Skeletal muscle tissue (tissue), 4 donors: ENCODE data around the gene PLXNA1. TPM values are rescaled to one million over a fixed set of nuclear protein-coding genes. Genes with fewer than 3 reads are reported as not detected.

Source experiments
- H3K27ac ChIP-seq: one replicate; pipeline ENCODE4 v1.7.0; 2013; ENCODE audit warnings: mild to moderate bottlenecking, low read depth, low read length, inconsistent platforms
- H3K27me3 ChIP-seq, 3 donors: one replicate each; pipeline ENCODE4 v1.7.0; 2013; ENCODE audit warnings: low read length in 3 of 3; ENCODE audit not compliant: control insufficient read depth in 3 of 3, insufficient read depth in 3 of 3
- H3K36me3 ChIP-seq, 3 donors: one replicate each; pipeline ENCODE4 v1.7.0; 2013; ENCODE audit warnings: low read length in 3 of 3; ENCODE audit not compliant: control insufficient read depth in 3 of 3, insufficient read depth in 3 of 3
- H3K4me1 ChIP-seq, 3 donors: one replicate each; pipeline ENCODE4 v1.7.0; 2013; ENCODE audit warnings: low read length in 3 of 3, mild to moderate bottlenecking in 3 of 3; ENCODE audit not compliant: control insufficient read depth in 3 of 3, insufficient read depth in 3 of 3
- H3K4me3 ChIP-seq, 3 donors: one replicate each; pipeline ENCODE4 v1.7.0; 2013; ENCODE audit warnings: low read length in 3 of 3
- H3K9ac ChIP-seq, 3 donors: one replicate each; pipeline ENCODE4 v1.7.0; 2013; ENCODE audit warnings: low read length in 3 of 3, mild to moderate bottlenecking in 3 of 3, moderate library complexity in 2 of 3, low read depth in 1 of 3
- H3K9me3 ChIP-seq, 3 donors: one replicate each; pipeline ENCODE4 v1.7.0; 2013; ENCODE audit warnings: low read length in 3 of 3; ENCODE audit not compliant: control insufficient read depth in 3 of 3
- total RNA-seq: library from RNA; depleted of rRNA; stranded (reverse); fragments of >200 nt; gene quantifications from one replicate; pipeline ENCODE4 v1.2.3, GENCODE V29; 2014
- donor health status: Osteomylitis.

The PLXNA1 gene
- total RNA-seq, 1 donor from 2014 or later = 17.7 TPM

- H3K4me3 ChIP-seq = no peak overlapping the region
- H3K36me3 ChIP-seq = no peaks in the 10 kb centered on the region
- no peaks in the 10 kb centered on the region for H3K9me3 ChIP-seq
- H3K27me3 ChIP-seq = no peaks in the 10 kb centered on the region
- peak overlapping the region in 1 of 3 donors; percentile 50 for H3K9ac ChIP-seq
- H3K4me1 ChIP-seq = peaks cover 39 to 53% (median 53%) of the 10 kb centered on the region in 3 donors
- no peak overlapping the region for H3K27ac ChIP-seq
Measured at GRCh38 chr3:126965526-126966080, 17.3 kb upstream of the PLXNA1 start.

GRCh38 chr3:126967386-126967785 is 15.5 kb upstream of the PLXNA1 start:
- Histone ChIP-seq H3K27ac (no peak overlapping the region), H3K9me3 (no peaks in the 10 kb centered on the region), H3K27me3 (no peaks in the 10 kb centered on the region), H3K4me1 (peaks cover 28 to 39% (median 35%) of the 10 kb centered on the region in 3 donors), H3K9ac (no peak overlapping the region), H3K36me3 (no peaks in the 10 kb centered on the region), H3K4me3 (no peak overlapping the region)

- Histone ChIP-seq H3K9me3 (no peaks in the 10 kb centered on the region), H3K4me1 (peaks cover 20 to 26% (median 22%) of the 10 kb centered on the region in 3 donors), H3K36me3 (no peaks in the 10 kb centered on the region), H3K27me3 (no peaks in the 10 kb centered on the region), H3K4me3 (no peak overlapping the region), H3K27ac (no peak overlapping the region), H3K9ac (no peak overlapping the region)
Measured at GRCh38 chr3:126968391-126969390, 14.2 kb upstream of the PLXNA1 start.

- H3K9ac ChIP-seq = no peak overlapping the region
- H3K4me3 ChIP-seq = no peak overlapping the region
- H3K36me3 ChIP-seq = no peaks in the 10 kb centered on the region
- peaks cover 0 to 5% (median 4%) of the 10 kb centered on the region in 3 donors for H3K9me3 ChIP-seq
- H3K27ac ChIP-seq = no peak overlapping the region
- peaks cover 13 to 17% (median 15%) of the 10 kb centered on the region in 3 donors for H3K4me1 ChIP-seq
- H3K27me3 ChIP-seq = no peaks in the 10 kb centered on the region
Measured at GRCh38 chr3:126969586-126969985, 13.3 kb upstream of the PLXNA1 start.

- Histone ChIP-seq H3K4me1 (peaks cover 8 to 14% (median 12%) of the 10 kb centered on the region in 3 donors), H3K27me3 (no peaks in the 10 kb centered on the region), H3K4me3 (no peak overlapping the region)
Measured at GRCh38 chr3:126970101-126970500, 12.8 kb upstream of the PLXNA1 start.

GRCh38 chr3:126970921-126971320 is 12.0 kb upstream of the PLXNA1 start:
- no peak overlapping the region for H3K27ac ChIP-seq
- no peak overlapping the region for H3K4me3 ChIP-seq
- H3K4me1 ChIP-seq = peaks cover under 1 to 11% (median 4%) of the 10 kb centered on the region in 3 donors
- no peaks in the 10 kb centered on the region for H3K36me3 ChIP-seq
- peaks cover 0 to 10% (median 4%) of the 10 kb centered on the region in 3 donors for H3K9me3 ChIP-seq
- H3K9ac ChIP-seq = no peak overlapping the region
- H3K27me3 ChIP-seq = no peaks in the 10 kb centered on the region

More at GRCh38 chr3:126970101-126970500, 12.8 kb upstream of the PLXNA1 start:
- Histone ChIP-seq H3K9me3 (peaks cover 0 to 10% (median 4%) of the 10 kb centered on the region in 3 donors), H3K9ac (no peak overlapping the region), H3K27ac (no peak overlapping the region), H3K36me3 (no peaks in the 10 kb centered on the region)

GRCh38 chr3:126971891-126972351 is 11.0 kb upstream of the PLXNA1 start:
- Histone ChIP-seq H3K4me1 (peaks cover 0 to 11% (median 4%) of the 10 kb centered on the region in 3 donors), H3K9me3 (peaks cover 0 to 10% (median 4%) of the 10 kb centered on the region in 3 donors), H3K27me3 (no peaks in the 10 kb centered on the region), H3K4me3 (no peak overlapping the region), H3K36me3 (no peaks in the 10 kb centered on the region), H3K27ac (no peak overlapping the region), H3K9ac (no peak overlapping the region)

- H3K36me3 ChIP-seq = no peaks in the 10 kb centered on the region
- no peak overlapping the region for H3K9ac ChIP-seq
- H3K4me1 ChIP-seq = peaks cover 0 to 11% (median 4%) of the 10 kb centered on the region in 3 donors
- H3K9me3 ChIP-seq = peaks cover 0 to 10% (median 4%) of the 10 kb centered on the region in 3 donors
- no peaks in the 10 kb centered on the region for H3K27me3 ChIP-seq
- no peak overlapping the region for H3K27ac ChIP-seq
- H3K4me3 ChIP-seq = no peak overlapping the region
Measured at GRCh38 chr3:126972866-126973265, 10.0 kb upstream of the PLXNA1 start.

GRCh38 chr3:126973814-126974213 is 9.1 kb upstream of the PLXNA1 start:
- Histone ChIP-seq H3K27ac (no peak overlapping the region), H3K9ac (no peak overlapping the region), H3K27me3 (no peaks in the 10 kb centered on the region), H3K4me1 (peaks cover 0 to 11% (median 4%) of the 10 kb centered on the region in 3 donors), H3K36me3 (no peaks in the 10 kb centered on the region), H3K4me3 (no peak overlapping the region), H3K9me3 (peaks cover 0 to 10% (median 4%) of the 10 kb centered on the region in 3 donors)
